DOHH2 (cell line): ENCODE data around the gene APOBEC3B.
A peak's percentile ranks its signal among the peaks of the same experiment; 100 is the strongest.

Experiments used
- H3F3A ChIP-seq: fragments of 200-600 bp; sonication (generic), shearing (Covaris generic); 2 replicates; pipeline ENCODE4 v1.6.0; 2016; ENCODE audit warnings: antibody characterized with exemption, mild to moderate bottlenecking; ENCODE audit not compliant: control insufficient read depth, insufficient read depth
- H3K27ac ChIP-seq: fragments of 200-600 bp; sonication (generic); 2 replicates; pipeline ENCODE4 v1.5.1; 2014; ENCODE audit warnings: low read depth, mild to moderate bottlenecking, low read length, moderate library complexity
- H3K27me3 ChIP-seq: fragments of 200-600 bp; sonication (generic); 2 replicates; pipeline ENCODE4 v1.6.1; 2014; ENCODE audit warnings: mild to moderate bottlenecking, low read length, mixed read lengths; ENCODE audit not compliant: control insufficient read depth
- H3K36me3 ChIP-seq: fragments of 200-600 bp; sonication (generic); 2 replicates; pipeline ENCODE4 v1.6.1; 2014; ENCODE audit warnings: mild to moderate bottlenecking, low read length, moderate library complexity, mixed read lengths; ENCODE audit not compliant: control insufficient read depth
- H3K4me1 ChIP-seq: fragments of 200-600 bp; sonication (generic); 2 replicates; pipeline ENCODE4 v1.6.1; 2014; ENCODE audit warnings: mild to moderate bottlenecking, low read length, mixed read lengths; ENCODE audit not compliant: control insufficient read depth
- H3K4me2 ChIP-seq: fragments of 200-600 bp; sonication (generic); 2 replicates; pipeline ENCODE4 v1.6.0; 2014; ENCODE audit warnings: mild to moderate bottlenecking, low read length, moderate library complexity
- H3K4me3 ChIP-seq: fragments of 200-600 bp; sonication (generic); 2 replicates; pipeline ENCODE4 v1.5.1; 2014; ENCODE audit warnings: mild to moderate bottlenecking, low read length, mixed read lengths
- H3K79me2 ChIP-seq: fragments of 200-600 bp; sonication (generic); 2 replicates; pipeline ENCODE4 v1.6.1; 2014; ENCODE audit warnings: mild to moderate bottlenecking, low read length, mixed read lengths; ENCODE audit not compliant: control insufficient read depth
- H3K9me2 ChIP-seq: fragments of 200-600 bp; sonication (generic); replicated peaks from 2 replicates; pipeline ENCODE4 v1.6.1; 2014; ENCODE audit warnings: mild to moderate bottlenecking, low read length, mixed read lengths; ENCODE audit not compliant: control insufficient read depth
- H3K9me3 ChIP-seq: fragments of 200-600 bp; sonication (generic); 2 replicates; pipeline ENCODE4 v1.6.1; 2014; ENCODE audit warnings: antibody characterized with exemption, low read length, mixed read lengths; ENCODE audit not compliant: control insufficient read depth, insufficient read depth
- H4K20me1 ChIP-seq: fragments of 200-600 bp; sonication (generic); 2 replicates; pipeline ENCODE4 v1.6.0; 2014; ENCODE audit warnings: low read depth, mild to moderate bottlenecking, antibody characterized with exemption, low read length, moderate library complexity; ENCODE audit not compliant: control insufficient read depth, insufficient read depth
- EZH2phosphoT487 ChIP-seq: fragments of 200-600 bp; sonication (generic); IDR thresholded peaks from 2 replicates; pipeline ENCODE4 v1.6.1; 2017; ENCODE audit warnings: borderline replicate concordance, mild to moderate bottlenecking, antibody characterized with exemption, low read length, moderate library complexity, mixed read lengths
- TF ChIP-seq, protein P1 (sequence below): fragments of 200-600 bp; sonication (generic); IDR thresholded peaks from one replicate; pipeline ENCODE4 v1.5.1; 2014; ENCODE audit warnings: antibody characterized with exemption, mild to moderate bottlenecking, low read depth, low read length; ENCODE audit not compliant: poor library complexity, severe bottlenecking

APOBEC3B gene

DNA sequence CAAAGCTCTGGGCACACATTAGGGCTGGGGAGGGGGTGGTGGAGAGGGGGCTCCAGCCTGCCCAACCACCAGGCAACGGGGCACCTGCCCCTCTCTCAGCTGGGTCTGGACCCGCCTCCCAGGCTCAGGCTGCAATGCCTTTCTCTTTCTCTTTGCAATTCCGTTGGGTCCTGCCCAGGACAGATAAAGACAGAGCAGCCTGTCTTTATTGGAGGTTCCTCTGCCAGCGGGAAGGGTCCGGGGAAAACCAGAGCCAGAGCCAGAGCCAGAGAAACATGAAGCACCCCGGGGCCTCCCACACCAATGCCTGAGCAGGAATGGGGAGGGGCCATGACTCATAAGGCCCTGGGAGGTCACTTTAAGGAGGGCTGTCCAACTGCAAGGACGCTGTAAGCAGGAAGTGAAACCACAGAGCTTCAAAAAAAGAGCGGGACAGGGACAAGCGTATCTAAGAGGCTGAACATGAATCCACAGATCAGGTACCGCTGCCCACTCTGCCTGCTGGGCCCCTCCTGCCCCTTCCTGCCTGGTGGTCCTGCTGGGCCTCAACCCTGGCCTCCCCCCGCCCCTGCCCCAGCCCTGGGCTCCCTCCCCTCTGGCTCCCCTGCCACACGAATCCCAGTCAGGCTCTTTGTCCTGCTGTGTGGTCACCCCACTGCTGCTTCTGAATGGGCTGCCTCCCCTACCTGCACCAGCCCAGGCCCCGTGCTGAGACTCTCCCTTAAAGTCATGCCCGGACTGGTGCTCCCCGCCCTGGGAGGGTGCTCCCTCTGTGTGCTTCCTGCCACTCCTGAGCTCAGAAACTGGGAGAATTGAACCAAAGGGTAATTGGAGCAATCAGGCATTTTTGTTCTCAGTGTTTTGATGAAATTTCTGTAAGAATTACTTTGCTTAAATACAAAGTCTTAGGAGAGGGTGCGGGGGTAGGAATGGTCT is at the start of gene APOBEC3B:
APOBEC3B (plus strand) TSS at position 356 of the 936 bp plus-strand sequence; CDS start at position 463, 107 bp downstream.
- H3F3A ChIP-seq, result peaks cover 8% of the 10 kb centered on the region
- H3K27me3 ChIP-seq, result peaks cover 23% of the 10 kb centered on the region
- H3K4me2 ChIP-seq, result peak within 1 kb of the TSS; percentile 38
- no peaks in the 10 kb centered on the region for H3K79me2 ChIP-seq
- no peak for TF ChIP-seq EZH2phosphoT487
- TF ChIP-seq, protein P1, sequence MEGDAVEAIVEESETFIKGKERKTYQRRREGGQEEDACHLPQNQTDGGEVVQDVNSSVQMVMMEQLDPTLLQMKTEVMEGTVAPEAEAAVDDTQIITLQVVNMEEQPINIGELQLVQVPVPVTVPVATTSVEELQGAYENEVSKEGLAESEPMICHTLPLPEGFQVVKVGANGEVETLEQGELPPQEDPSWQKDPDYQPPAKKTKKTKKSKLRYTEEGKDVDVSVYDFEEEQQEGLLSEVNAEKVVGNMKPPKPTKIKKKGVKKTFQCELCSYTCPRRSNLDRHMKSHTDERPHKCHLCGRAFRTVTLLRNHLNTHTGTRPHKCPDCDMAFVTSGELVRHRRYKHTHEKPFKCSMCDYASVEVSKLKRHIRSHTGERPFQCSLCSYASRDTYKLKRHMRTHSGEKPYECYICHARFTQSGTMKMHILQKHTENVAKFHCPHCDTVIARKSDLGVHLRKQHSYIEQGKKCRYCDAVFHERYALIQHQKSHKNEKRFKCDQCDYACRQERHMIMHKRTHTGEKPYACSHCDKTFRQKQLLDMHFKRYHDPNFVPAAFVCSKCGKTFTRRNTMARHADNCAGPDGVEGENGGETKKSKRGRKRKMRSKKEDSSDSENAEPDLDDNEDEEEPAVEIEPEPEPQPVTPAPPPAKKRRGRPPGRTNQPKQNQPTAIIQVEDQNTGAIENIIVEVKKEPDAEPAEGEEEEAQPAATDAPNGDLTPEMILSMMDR, result no peak
- peaks cover 11% of the 10 kb centered on the region for H3K9me3 ChIP-seq
- H3K9me2 ChIP-seq, result no peaks in the 10 kb centered on the region
- no peaks in the 10 kb centered on the region for H3K36me3 ChIP-seq
- no peaks in the 10 kb centered on the region for H4K20me1 ChIP-seq
- H3K4me1 ChIP-seq, result peaks cover 34% of the 10 kb centered on the region
- H3K27ac ChIP-seq, result no peak within 1 kb of the TSS
- H3K4me3 ChIP-seq, result no peak within 1 kb of the TSS

GRCh38 chr22:38935023-38935422 is 47.1 kb upstream of the APOBEC3B start:
- Histone ChIP-seq H3K79me2 (no peaks in the 10 kb centered on the region), H3K9me3 (no peaks in the 10 kb centered on the region), H3K4me1 (no peaks in the 10 kb centered on the region), H3K27me3 (peaks cover 13% of the 10 kb centered on the region; the same call in 1 of the 2 replicates), H3K9me2 (no peaks in the 10 kb centered on the region), H3K4me3 (no peak overlapping the region), H4K20me1 (no peaks in the 10 kb centered on the region), H3K4me2 (no peak overlapping the region), H3K27ac (no peak overlapping the region), H3F3A (peaks cover 2% of the 10 kb centered on the region; the same call in 1 of the 2 replicates), H3K36me3 (no peaks in the 10 kb centered on the region)
- TF ChIP-seq EZH2phosphoT487, result no peak
- TF ChIP-seq, protein P1, result no peak

- no peak for TF ChIP-seq EZH2phosphoT487
- TF ChIP-seq, protein P1, result no peak
- H3K4me2 ChIP-seq, result no peak overlapping the region
- H3K27ac ChIP-seq, result no peak overlapping the region
- peaks cover 3% of the 10 kb centered on the region; the same call in 1 of the 2 replicates for H3F3A ChIP-seq
- H3K4me3 ChIP-seq, result no peak overlapping the region
- no peaks in the 10 kb centered on the region for H3K9me3 ChIP-seq
- H3K27me3 ChIP-seq, result peaks cover 12% of the 10 kb centered on the region; the same call in 1 of the 2 replicates
- no peaks in the 10 kb centered on the region for H3K9me2 ChIP-seq
- H4K20me1 ChIP-seq, result no peaks in the 10 kb centered on the region
- H3K4me1 ChIP-seq, result no peaks in the 10 kb centered on the region
- H3K36me3 ChIP-seq, result no peaks in the 10 kb centered on the region
- no peaks in the 10 kb centered on the region for H3K79me2 ChIP-seq
These were observed 46.5 kb upstream of the APOBEC3B start for GRCh38 chr22:38935616-38936015.
